ENCODE data around the gene GRIFIN.

DNA sequence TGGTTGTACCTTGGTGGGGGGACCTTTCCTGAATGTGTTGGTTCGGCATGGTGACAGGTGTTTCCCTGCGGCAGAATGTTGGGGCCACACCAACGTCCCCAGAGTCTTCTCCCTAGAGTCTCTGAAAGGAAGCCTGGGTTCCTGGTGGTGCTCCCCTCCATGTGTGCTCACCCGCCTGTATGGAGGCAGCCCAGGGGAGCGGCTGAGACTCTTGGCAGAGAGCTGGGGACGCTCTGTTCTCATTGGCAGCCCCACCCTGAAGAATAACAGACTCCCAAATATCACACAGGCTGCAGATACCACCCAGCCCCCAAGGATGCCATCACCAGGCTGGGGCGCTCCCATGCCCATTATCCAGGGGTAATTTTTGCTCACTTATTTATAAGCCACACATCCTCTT, 38.0 kb downstream of the GRIFIN start:
- TF ChIP-seq ZNF768 (tag by site-specific recombination; IDR thresholded peaks at IDR 0.05) (no peak), ZNF549 (tag by site-specific recombination; IDR thresholded peaks at IDR 0.05) (no peak), ZNF48 (tag by site-specific recombination; IDR thresholded peaks at IDR 0.05) (no peak), OVOL3 (tag by site-specific recombination; IDR thresholded peaks at IDR 0.05) (no peak), ZNF629 (tag by site-specific recombination; IDR thresholded peaks at IDR 0.05) (no peak)
- TF ChIP-seq, protein P1, sequence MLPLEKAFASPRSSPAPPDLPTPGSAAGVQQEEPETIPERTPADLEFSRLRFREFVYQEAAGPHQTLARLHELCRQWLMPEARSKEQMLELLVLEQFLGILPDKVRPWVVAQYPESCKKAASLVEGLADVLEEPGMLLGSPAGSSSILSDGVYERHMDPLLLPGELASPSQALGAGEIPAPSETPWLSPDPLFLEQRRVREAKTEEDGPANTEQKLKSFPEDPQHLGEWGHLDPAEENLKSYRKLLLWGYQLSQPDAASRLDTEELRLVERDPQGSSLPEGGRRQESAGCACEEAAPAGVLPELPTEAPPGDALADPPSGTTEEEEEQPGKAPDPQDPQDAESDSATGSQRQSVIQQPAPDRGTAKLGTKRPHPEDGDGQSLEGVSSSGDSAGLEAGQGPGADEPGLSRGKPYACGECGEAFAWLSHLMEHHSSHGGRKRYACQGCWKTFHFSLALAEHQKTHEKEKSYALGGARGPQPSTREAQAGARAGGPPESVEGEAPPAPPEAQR (tag by site-specific recombination; IDR thresholded peaks at IDR 0.05), result no peak
- TF ChIP-seq, protein P2, sequence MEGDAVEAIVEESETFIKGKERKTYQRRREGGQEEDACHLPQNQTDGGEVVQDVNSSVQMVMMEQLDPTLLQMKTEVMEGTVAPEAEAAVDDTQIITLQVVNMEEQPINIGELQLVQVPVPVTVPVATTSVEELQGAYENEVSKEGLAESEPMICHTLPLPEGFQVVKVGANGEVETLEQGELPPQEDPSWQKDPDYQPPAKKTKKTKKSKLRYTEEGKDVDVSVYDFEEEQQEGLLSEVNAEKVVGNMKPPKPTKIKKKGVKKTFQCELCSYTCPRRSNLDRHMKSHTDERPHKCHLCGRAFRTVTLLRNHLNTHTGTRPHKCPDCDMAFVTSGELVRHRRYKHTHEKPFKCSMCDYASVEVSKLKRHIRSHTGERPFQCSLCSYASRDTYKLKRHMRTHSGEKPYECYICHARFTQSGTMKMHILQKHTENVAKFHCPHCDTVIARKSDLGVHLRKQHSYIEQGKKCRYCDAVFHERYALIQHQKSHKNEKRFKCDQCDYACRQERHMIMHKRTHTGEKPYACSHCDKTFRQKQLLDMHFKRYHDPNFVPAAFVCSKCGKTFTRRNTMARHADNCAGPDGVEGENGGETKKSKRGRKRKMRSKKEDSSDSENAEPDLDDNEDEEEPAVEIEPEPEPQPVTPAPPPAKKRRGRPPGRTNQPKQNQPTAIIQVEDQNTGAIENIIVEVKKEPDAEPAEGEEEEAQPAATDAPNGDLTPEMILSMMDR (tag by site-specific recombination; IDR thresholded peaks at IDR 0.05), result no peak

Data from HEK293 (cell line).